Kidney epithelial cell (primary cell): ENCODE measurements around the gene SPATA13. TPM values are rescaled to one million over a fixed set of nuclear protein-coding genes. Genes with fewer than 3 reads are reported as not detected.

Experiments
- DNase-seq: peaks from one replicate; pipeline ENCODE4 v3.0.0-alpha.2; 2010; ENCODE audit warnings: low read depth
- H3K27me3 ChIP-seq: 2 replicates; pipeline ENCODE4 v1.6.0; 2011; ENCODE audit warnings: low read length; ENCODE audit not compliant: control insufficient read depth, insufficient read depth
- H3K36me3 ChIP-seq: 2 replicates; pipeline ENCODE4 v1.5.1; 2011; ENCODE audit warnings: low read length; ENCODE audit not compliant: control insufficient read depth, insufficient read depth
- H3K4me3 ChIP-seq: 2 replicates; pipeline ENCODE4 v1.5.1; 2011; ENCODE audit warnings: low read depth, mild to moderate bottlenecking, control low read depth, low read length
- total RNA-seq: library from RNA; depleted of rRNA; stranded (reverse); fragments of >200 nt; gene quantifications from 2 replicates; pipeline ENCODE4 v1.2.3, GENCODE V29; 2015
- TF ChIP-seq, protein P1 (sequence below): IDR thresholded peaks from 2 replicates; pipeline ENCODE4 v1.5.1; 2011; ENCODE audit warnings: mild to moderate bottlenecking, moderate library complexity, low read length, control low read depth, inconsistent platforms; ENCODE audit not compliant: insufficient read depth, poor library complexity, severe bottlenecking

Gene SPATA13
- total RNA-seq, 1 donor from 2014 or later, result 11.3 TPM

DNA sequence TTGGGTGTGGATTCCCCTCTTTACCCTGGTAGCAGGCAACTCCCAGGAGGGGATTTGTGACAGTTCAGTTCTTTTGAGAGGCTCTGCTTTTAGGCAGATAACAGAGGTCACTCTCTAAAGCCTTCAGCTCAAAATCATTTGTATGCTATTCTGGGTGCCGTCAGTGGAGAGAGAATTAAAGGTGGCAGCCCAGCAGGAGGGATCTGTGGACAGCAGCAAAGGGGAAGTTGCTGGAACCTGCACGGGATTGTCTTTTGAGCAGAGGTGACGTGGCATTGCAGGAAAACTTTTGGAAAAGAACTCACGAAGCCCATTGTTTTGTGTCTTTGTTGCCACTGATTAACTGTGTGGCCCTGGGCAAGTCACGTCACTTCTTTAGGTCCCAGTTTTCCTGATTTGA, 86.5 kb downstream of the SPATA13 start:
- TF ChIP-seq, protein P1, sequence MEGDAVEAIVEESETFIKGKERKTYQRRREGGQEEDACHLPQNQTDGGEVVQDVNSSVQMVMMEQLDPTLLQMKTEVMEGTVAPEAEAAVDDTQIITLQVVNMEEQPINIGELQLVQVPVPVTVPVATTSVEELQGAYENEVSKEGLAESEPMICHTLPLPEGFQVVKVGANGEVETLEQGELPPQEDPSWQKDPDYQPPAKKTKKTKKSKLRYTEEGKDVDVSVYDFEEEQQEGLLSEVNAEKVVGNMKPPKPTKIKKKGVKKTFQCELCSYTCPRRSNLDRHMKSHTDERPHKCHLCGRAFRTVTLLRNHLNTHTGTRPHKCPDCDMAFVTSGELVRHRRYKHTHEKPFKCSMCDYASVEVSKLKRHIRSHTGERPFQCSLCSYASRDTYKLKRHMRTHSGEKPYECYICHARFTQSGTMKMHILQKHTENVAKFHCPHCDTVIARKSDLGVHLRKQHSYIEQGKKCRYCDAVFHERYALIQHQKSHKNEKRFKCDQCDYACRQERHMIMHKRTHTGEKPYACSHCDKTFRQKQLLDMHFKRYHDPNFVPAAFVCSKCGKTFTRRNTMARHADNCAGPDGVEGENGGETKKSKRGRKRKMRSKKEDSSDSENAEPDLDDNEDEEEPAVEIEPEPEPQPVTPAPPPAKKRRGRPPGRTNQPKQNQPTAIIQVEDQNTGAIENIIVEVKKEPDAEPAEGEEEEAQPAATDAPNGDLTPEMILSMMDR, result no peak
- H3K4me3 ChIP-seq, result no peak overlapping the region
- H3K36me3 ChIP-seq, result peaks cover 2% of the 10 kb centered on the region
- H3K27me3 ChIP-seq, result no peaks in the 10 kb centered on the region
- DNase-seq, result no peak

DNA sequence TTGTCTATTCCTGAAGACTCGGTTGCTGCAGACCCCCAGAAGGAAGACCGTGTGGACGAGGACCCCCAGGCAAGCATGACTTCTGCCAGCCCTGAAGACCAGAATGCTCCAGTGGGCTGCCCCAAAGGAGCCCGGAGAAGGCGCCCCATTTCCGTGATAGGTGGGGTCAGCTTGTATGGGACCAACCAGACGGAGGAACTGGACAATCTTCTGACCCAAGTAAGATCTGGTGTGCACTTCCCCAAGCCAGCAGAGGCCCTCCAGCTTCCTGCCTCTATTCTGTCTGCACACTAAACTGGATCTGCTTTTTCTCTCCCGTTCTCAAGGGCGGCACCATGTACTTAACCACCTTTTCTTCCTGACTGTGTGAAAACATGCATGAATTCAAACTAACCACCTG, 89.1 kb downstream of the SPATA13 start:
- Histone ChIP-seq H3K36me3 (peaks cover 2% of the 10 kb centered on the region), H3K27me3 (no peaks in the 10 kb centered on the region), H3K4me3 (no peak overlapping the region)
- DNase-seq, result no peak
- TF ChIP-seq, protein P1, result no peak

DNA sequence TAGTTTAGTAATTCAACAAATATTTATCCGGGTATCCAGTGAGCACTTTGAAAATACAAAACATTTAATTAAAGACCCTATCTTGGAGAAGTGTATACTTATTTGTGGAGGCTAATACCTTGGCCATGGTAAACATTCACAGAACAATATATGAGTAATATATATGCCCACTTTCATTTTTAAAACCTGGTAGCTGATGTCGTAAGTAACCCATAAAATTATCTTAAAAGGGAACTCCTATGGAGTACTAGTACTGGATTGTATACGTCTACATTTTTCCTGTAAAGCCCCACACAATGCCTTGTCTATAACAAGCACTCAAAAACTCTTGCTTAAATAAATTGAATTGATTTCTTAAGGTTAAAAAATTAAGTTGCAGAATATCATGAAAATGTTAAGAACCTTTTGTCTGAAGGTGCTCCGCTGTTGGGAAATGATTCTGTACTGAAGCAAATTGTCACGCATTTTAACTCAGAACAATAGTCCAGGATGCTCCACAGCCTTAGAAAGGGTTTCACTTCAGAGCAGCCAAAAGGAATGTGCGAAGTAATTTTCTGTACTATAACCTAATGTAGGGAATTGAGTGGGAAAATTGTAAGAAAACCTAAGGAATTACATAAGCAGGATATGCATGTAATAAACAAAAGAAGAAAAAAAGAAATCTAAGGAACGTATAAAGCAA, 90.0 kb downstream of the SPATA13 start:
- no peaks in the 10 kb centered on the region for H3K27me3 ChIP-seq
- TF ChIP-seq, protein P1, result no peak
- H3K4me3 ChIP-seq, result no peak overlapping the region
- peaks cover 2% of the 10 kb centered on the region for H3K36me3 ChIP-seq
- DNase-seq, result no peak

DNA sequence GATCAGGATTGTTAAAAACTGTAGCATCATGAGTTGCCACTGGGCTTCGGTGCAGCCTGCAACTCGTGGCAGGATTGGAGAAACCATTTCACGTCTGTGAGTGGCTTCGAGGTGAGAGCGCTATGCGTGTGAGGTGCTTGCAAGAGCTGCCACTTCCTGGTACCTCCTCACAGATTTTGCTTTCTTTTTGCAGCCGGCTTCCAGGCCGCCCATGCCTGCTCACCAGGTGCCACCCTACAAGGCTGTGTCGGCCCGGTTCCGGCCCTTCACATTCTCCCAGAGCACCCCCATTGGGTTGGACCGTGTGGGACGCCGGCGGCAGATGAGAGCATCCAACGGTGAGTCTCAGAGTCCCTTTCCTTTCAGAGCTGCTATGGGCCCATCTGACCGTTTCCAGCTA, 91.0 kb downstream of the SPATA13 start:
- TF ChIP-seq, protein P1, result no peak
- H3K36me3 ChIP-seq, result peaks cover 2% of the 10 kb centered on the region
- H3K4me3 ChIP-seq, result no peak overlapping the region
- no peak for DNase-seq
- H3K27me3 ChIP-seq, result no peaks in the 10 kb centered on the region

DNA sequence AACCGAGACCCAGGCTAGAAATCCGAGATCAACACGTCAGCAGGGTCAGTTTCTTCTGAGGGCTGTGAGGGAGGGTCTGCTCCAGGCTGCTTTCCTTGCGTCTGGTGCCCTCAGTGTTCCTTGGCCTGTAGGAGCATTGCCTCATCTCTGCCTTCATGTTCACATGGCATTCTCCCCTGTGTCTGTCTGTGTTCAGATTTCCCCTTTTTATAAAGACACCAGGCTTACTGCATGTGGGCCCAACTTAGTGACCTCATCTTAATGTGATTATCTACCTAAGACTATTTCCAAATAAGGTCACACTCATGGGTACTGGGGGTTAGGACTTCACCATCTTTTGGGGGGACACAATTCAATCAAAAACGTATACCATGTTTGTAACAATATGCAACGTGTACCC, 91.6 kb downstream of the SPATA13 start:
- no peak for DNase-seq
- no peaks in the 10 kb centered on the region for H3K27me3 ChIP-seq
- no peak overlapping the region for H3K4me3 ChIP-seq
- TF ChIP-seq, protein P1, result no peak
- H3K36me3 ChIP-seq, result peaks cover 2% of the 10 kb centered on the region
